ENCODE data around the gene SLC9A3.

SLC9A3 gene

GRCh38 chr5:446883-447263 lies 77.4 kb downstream of the SLC9A3 start:
- TF ChIP-seq, protein P1, sequence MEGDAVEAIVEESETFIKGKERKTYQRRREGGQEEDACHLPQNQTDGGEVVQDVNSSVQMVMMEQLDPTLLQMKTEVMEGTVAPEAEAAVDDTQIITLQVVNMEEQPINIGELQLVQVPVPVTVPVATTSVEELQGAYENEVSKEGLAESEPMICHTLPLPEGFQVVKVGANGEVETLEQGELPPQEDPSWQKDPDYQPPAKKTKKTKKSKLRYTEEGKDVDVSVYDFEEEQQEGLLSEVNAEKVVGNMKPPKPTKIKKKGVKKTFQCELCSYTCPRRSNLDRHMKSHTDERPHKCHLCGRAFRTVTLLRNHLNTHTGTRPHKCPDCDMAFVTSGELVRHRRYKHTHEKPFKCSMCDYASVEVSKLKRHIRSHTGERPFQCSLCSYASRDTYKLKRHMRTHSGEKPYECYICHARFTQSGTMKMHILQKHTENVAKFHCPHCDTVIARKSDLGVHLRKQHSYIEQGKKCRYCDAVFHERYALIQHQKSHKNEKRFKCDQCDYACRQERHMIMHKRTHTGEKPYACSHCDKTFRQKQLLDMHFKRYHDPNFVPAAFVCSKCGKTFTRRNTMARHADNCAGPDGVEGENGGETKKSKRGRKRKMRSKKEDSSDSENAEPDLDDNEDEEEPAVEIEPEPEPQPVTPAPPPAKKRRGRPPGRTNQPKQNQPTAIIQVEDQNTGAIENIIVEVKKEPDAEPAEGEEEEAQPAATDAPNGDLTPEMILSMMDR (IDR thresholded peaks at IDR 0.05; ENCODE audit: low read length): peak; percentile 66
- no peak for TF ChIP-seq EZH2 (IDR thresholded peaks at IDR 0.05; ENCODE audit: borderline replicate concordance, low read length)
- H3K9ac ChIP-seq (ENCODE audit: low read length): no peak overlapping the region

GRCh38 chr5:446066-446882 lies 78.0 kb downstream of the SLC9A3 start:
- Histone ChIP-seq H3K4me3 (ENCODE audit: low read depth, low read length, poor library complexity, severe bottlenecking) (no peak overlapping the region), H3K4me1 (ENCODE audit: insufficient read depth, low read length, severe bottlenecking) (peaks cover 26% of the 10 kb centered on the region), H3K27me3 (ENCODE audit: insufficient read depth, low read length) (no peaks in the 10 kb centered on the region), H3K27ac (ENCODE audit: low read depth, low read length, poor library complexity, severe bottlenecking) (peak overlapping the region; percentile 15), H3K9me3 (ENCODE audit: low read length) (peaks cover 1% of the 10 kb centered on the region; the same call in 1 of the 2 replicates), H3K4me2 (ENCODE audit: low read length) (no peak overlapping the region), H4K20me1 (ENCODE audit: insufficient read depth, low read length) (no peaks in the 10 kb centered on the region), H3K36me3 (ENCODE audit: insufficient read depth, low read length) (peaks cover 54% of the 10 kb centered on the region), H3F3A (ENCODE audit: insufficient read depth, low read length) (peaks cover 2% of the 10 kb centered on the region), H3K79me2 (ENCODE audit: insufficient read depth, low read length) (0 out of 2 replicates have a peak, but pooled peaks cover 7% of the 10 kb centered on the region), H3K9me2 (ENCODE audit: low read depth, low read length) (no peaks in the 10 kb centered on the region), H2AFZ (ENCODE audit: low read length) (no peak overlapping the region), H3K9ac (ENCODE audit: low read length) (no peak overlapping the region)
- no peak for TF ChIP-seq EZH2 (IDR thresholded peaks at IDR 0.05; ENCODE audit: borderline replicate concordance, low read length)
- TF ChIP-seq, protein P1 (IDR thresholded peaks at IDR 0.05; ENCODE audit: low read length): no peak

More at GRCh38 chr5:446883-447263, 77.4 kb downstream of the SLC9A3 start:
- H3K4me1 ChIP-seq (ENCODE audit: insufficient read depth, low read length, severe bottlenecking): peaks cover 24% of the 10 kb centered on the region
- no peak overlapping the region for H3K4me3 ChIP-seq (ENCODE audit: low read depth, low read length, poor library complexity, severe bottlenecking)
- no peaks in the 10 kb centered on the region for H3K27me3 ChIP-seq (ENCODE audit: insufficient read depth, low read length)
- no peaks in the 10 kb centered on the region for H4K20me1 ChIP-seq (ENCODE audit: insufficient read depth, low read length)
- H3K79me2 ChIP-seq (ENCODE audit: insufficient read depth, low read length): 0 out of 2 replicates have a peak, but pooled peaks cover 7% of the 10 kb centered on the region
- H3K36me3 ChIP-seq (ENCODE audit: insufficient read depth, low read length): peaks cover 60% of the 10 kb centered on the region
- no peak overlapping the region for H3K4me2 ChIP-seq (ENCODE audit: low read length)
- H3F3A ChIP-seq (ENCODE audit: insufficient read depth, low read length): peaks cover 2% of the 10 kb centered on the region
- no peak overlapping the region for H2AFZ ChIP-seq (ENCODE audit: low read length)
- H3K27ac ChIP-seq (ENCODE audit: low read depth, low read length, poor library complexity, severe bottlenecking): no peak overlapping the region
- no peaks in the 10 kb centered on the region for H3K9me2 ChIP-seq (ENCODE audit: low read depth, low read length)
- H3K9me3 ChIP-seq (ENCODE audit: low read length): peaks cover 7% of the 10 kb centered on the region

DNA sequence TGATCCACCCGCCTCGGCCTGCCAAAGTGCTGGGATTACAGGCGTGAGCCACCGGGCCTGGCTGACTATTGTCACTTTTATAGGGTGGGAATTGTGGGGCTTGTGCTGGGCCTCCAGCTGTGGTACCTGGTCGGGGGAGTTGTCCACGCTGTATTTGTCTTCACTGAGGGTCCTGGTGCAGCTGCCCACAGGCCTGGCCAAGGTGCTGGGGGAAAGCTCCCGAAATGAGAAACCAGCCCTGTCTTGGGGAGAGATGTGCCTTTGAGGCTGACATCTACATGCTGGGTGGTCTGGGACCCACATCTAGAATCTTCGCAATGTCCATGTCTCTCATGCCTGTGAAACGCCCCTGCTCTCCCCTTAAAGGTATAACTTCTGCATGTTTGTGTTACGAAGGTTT lies 78.7 kb downstream of the SLC9A3 start:
- no peak overlapping the region for H3K4me2 ChIP-seq (ENCODE audit: low read length)
- no peaks in the 10 kb centered on the region for H3K27me3 ChIP-seq (ENCODE audit: insufficient read depth, low read length)
- H3K9me2 ChIP-seq (ENCODE audit: low read depth, low read length): no peaks in the 10 kb centered on the region
- H4K20me1 ChIP-seq (ENCODE audit: insufficient read depth, low read length): no peaks in the 10 kb centered on the region
- no peaks in the 10 kb centered on the region for H3K9me3 ChIP-seq (ENCODE audit: low read length)
- TF ChIP-seq, protein P1 (IDR thresholded peaks at IDR 0.05; ENCODE audit: low read length): no peak
- TF ChIP-seq EZH2 (IDR thresholded peaks at IDR 0.05; ENCODE audit: borderline replicate concordance, low read length): no peak
- H3K27ac ChIP-seq (ENCODE audit: low read depth, low read length, poor library complexity, severe bottlenecking): peak overlapping the region; percentile 15
- H3K36me3 ChIP-seq (ENCODE audit: insufficient read depth, low read length): peaks cover 47% of the 10 kb centered on the region
- no peak overlapping the region for H3K9ac ChIP-seq (ENCODE audit: low read length)
- H3K4me3 ChIP-seq (ENCODE audit: low read depth, low read length, poor library complexity, severe bottlenecking): no peak overlapping the region
- H3K79me2 ChIP-seq (ENCODE audit: insufficient read depth, low read length): 0 out of 2 replicates have a peak, but pooled peaks cover 7% of the 10 kb centered on the region
- no peak overlapping the region for H2AFZ ChIP-seq (ENCODE audit: low read length)
- peaks cover 2% of the 10 kb centered on the region for H3F3A ChIP-seq (ENCODE audit: insufficient read depth, low read length)
- peaks cover 31% of the 10 kb centered on the region for H3K4me1 ChIP-seq (ENCODE audit: insufficient read depth, low read length, severe bottlenecking)
